GM21619 (cell line): ENCODE measurements around the gene UGT1A5.

Experiments used
- ATAC-seq: cut with Tn5 transposase; IDR thresholded peaks from one replicate; pipeline ENCODE4 v1.9.1; 2021; ENCODE audit not compliant: unreplicated experiment

Gene UGT1A5

GRCh38 chr2:233822101-233822771 is 109.5 kb downstream of the UGT1A5 start:
- ATAC-seq = no peak
